H9 (cell line): Measurements from ENCODE around the gene FGFBP3. TPM values are rescaled to one million over a fixed set of nuclear protein-coding genes. Genes with fewer than 3 reads are reported as not detected.

Source experiments
- DNase-seq: peaks from one replicate; pipeline ENCODE4 v3.0.0-alpha.2; 2017
- H2AFZ ChIP-seq: one replicate; pipeline ENCODE4 v1.6.1; 2013; ENCODE audit warnings: mild to moderate bottlenecking, low read length, control low read depth, moderate library complexity
- H2AK5ac ChIP-seq: 2 replicates; pipeline ENCODE4 v1.6.1; 2013; ENCODE audit warnings: low read length, control low read depth, mixed read lengths; ENCODE audit not compliant: insufficient read length
- H2BK120ac ChIP-seq: one replicate; pipeline ENCODE4 v1.6.1; 2013; ENCODE audit warnings: low read depth, mild to moderate bottlenecking, low read length, control low read depth, inconsistent platforms; ENCODE audit not compliant: poor library complexity, severe bottlenecking
- H2BK12ac ChIP-seq: 2 replicates; pipeline ENCODE4 v1.6.1; 2013; ENCODE audit warnings: low read length, control low read depth, mixed read lengths, low read depth; ENCODE audit not compliant: insufficient read length
- H2BK15ac ChIP-seq: 2 replicates; pipeline ENCODE4 v1.6.1; 2013; ENCODE audit warnings: low read depth, low read length, control low read depth
- H2BK20ac ChIP-seq: one replicate; pipeline ENCODE4 v1.6.1; 2013; ENCODE audit warnings: low read depth, mild to moderate bottlenecking, low read length, control low read depth, inconsistent platforms; ENCODE audit not compliant: poor library complexity, severe bottlenecking
- H2BK5ac ChIP-seq: 2 replicates; pipeline ENCODE4 v1.6.1; 2013; ENCODE audit warnings: low read length, control low read depth, mixed read lengths; ENCODE audit not compliant: insufficient read length
- H3K14ac ChIP-seq: 2 replicates; pipeline ENCODE4 v1.6.1; 2013; ENCODE audit warnings: low read length, control low read depth; ENCODE audit not compliant: insufficient read depth
- H3K18ac ChIP-seq: 2 replicates; pipeline ENCODE4 v1.6.1; 2013; ENCODE audit warnings: low read depth, mild to moderate bottlenecking, mixed read lengths, low read length, control low read depth; ENCODE audit not compliant: insufficient read length
- H3K23ac ChIP-seq: 2 replicates; pipeline ENCODE4 v1.6.1; 2013; ENCODE audit warnings: low read length, control low read depth, mixed read lengths, low read depth; ENCODE audit not compliant: insufficient read length
- H3K23me2 ChIP-seq: 2 replicates; pipeline ENCODE4 v1.6.1; 2013; ENCODE audit warnings: low read depth, mild to moderate bottlenecking, mixed read lengths, low read length, control low read depth; ENCODE audit not compliant: insufficient read length, poor library complexity, severe bottlenecking
- H3K27ac ChIP-seq: 2 replicates; pipeline ENCODE4 v1.5.1; 2013; ENCODE audit warnings: low read length, control low read depth, mixed read lengths, low read depth; ENCODE audit not compliant: insufficient read length
- H3K27me3 ChIP-seq: 2 replicates; pipeline ENCODE4 v1.6.1; 2013; ENCODE audit warnings: low read length, control low read depth, inconsistent platforms; ENCODE audit not compliant: insufficient read depth
- H3K4ac ChIP-seq: 2 replicates; pipeline ENCODE4 v1.6.1; 2013; ENCODE audit warnings: low read depth, mild to moderate bottlenecking, control low read depth, inconsistent platforms, low read length, moderate library complexity
- H3K4me1 ChIP-seq: 2 replicates; pipeline ENCODE4 v1.6.1; 2013; ENCODE audit warnings: low read length, control low read depth, inconsistent platforms; ENCODE audit not compliant: insufficient read depth
- H3K4me2 ChIP-seq: 2 replicates; pipeline ENCODE4 v1.6.1; 2013; ENCODE audit warnings: low read length, control low read depth, mixed read lengths; ENCODE audit not compliant: insufficient read length, insufficient read depth
- H3K56ac ChIP-seq: 2 replicates; pipeline ENCODE4 v1.6.1; 2013; ENCODE audit warnings: low read depth, mild to moderate bottlenecking, mixed read lengths, low read length, control low read depth; ENCODE audit not compliant: insufficient read length
- H3K79me1 ChIP-seq: 2 replicates; pipeline ENCODE4 v1.6.1; 2013; ENCODE audit warnings: low read depth, mild to moderate bottlenecking, moderate library complexity, low read length, control low read depth, inconsistent platforms; ENCODE audit not compliant: insufficient read depth, poor library complexity, severe bottlenecking
- H3K79me2 ChIP-seq: 2 replicates; pipeline ENCODE4 v1.6.1; 2013; ENCODE audit warnings: low read length, control low read depth, inconsistent platforms; ENCODE audit not compliant: insufficient read depth
- H3K9ac ChIP-seq: 2 replicates; pipeline ENCODE4 v1.6.1; 2013; ENCODE audit warnings: low read length, control low read depth, mixed read lengths; ENCODE audit not compliant: insufficient read length; ENCODE audit errors: extremely low read depth
- H3K9me3 ChIP-seq: one replicate; pipeline ENCODE4 v1.6.1; 2013; ENCODE audit warnings: low read depth, low read length, inconsistent platforms; ENCODE audit not compliant: control insufficient read depth
- H3T11ph ChIP-seq: one replicate; pipeline ENCODE4 v1.6.1; 2013; ENCODE audit warnings: mild to moderate bottlenecking, low read length, control low read depth, inconsistent platforms
- H4K20me1 ChIP-seq: one replicate; pipeline ENCODE4 v1.6.1; 2013; ENCODE audit not compliant: control insufficient read depth, insufficient read length, insufficient read depth
- H4K5ac ChIP-seq: 2 replicates; pipeline ENCODE4 v1.6.1; 2013; ENCODE audit warnings: low read depth, mild to moderate bottlenecking, mixed read lengths, low read length, control low read depth; ENCODE audit not compliant: insufficient read length
- H4K8ac ChIP-seq: replicated peaks from 2 replicates; pipeline ENCODE4 v1.6.1; 2013; ENCODE audit warnings: low read length, control low read depth, mixed read lengths, low read depth; ENCODE audit not compliant: insufficient read length
- H4K91ac ChIP-seq: 2 replicates; pipeline ENCODE4 v1.6.1; 2013; ENCODE audit warnings: low read depth, mild to moderate bottlenecking, moderate library complexity, mixed read lengths, low read length, control low read depth; ENCODE audit not compliant: insufficient read length
- H3K27ac Mint-ChIP-seq, 3 experiments: 2 replicates in 2 of 3; 3 replicates in 1 of 3; pipeline ENCODE4 v1.8.0; 2020 to 2021; ENCODE audit warnings: mixed read lengths in 3 of 3, mild to moderate bottlenecking in 1 of 3, moderate library complexity in 1 of 3
- H3K27me3 Mint-ChIP-seq: 2 replicates; pipeline ENCODE4 v1.8.0; 2021; ENCODE audit warnings: low read depth, mild to moderate bottlenecking, moderate library complexity, mixed read lengths
- H3K36me3 Mint-ChIP-seq, 3 experiments: 2 replicates in 2 of 3; 3 replicates in 1 of 3; pipeline ENCODE4 v1.8.0; 2020 to 2021; ENCODE audit warnings: low read depth in 3 of 3, mixed read lengths in 3 of 3; ENCODE audit not compliant: insufficient read depth in 1 of 3
- H3K4me1 Mint-ChIP-seq, 2 experiments: 2 replicates each; pipeline ENCODE4 v1.8.0; 2020; ENCODE audit warnings: mixed read lengths in 2 of 2
- H3K4me3 Mint-ChIP-seq, 2 experiments: 2 replicates in 1 of 2; 3 replicates in 1 of 2; pipeline ENCODE4 v1.8.0; 2020 to 2021; ENCODE audit warnings: mild to moderate bottlenecking in 2 of 2, mixed read lengths in 2 of 2, moderate library complexity in 1 of 2
- H3K9me3 Mint-ChIP-seq, 2 experiments: 2 replicates in 1 of 2; 3 replicates in 1 of 2; pipeline ENCODE4 v1.8.0; 2020; ENCODE audit warnings: mild to moderate bottlenecking in 2 of 2, mixed read lengths in 2 of 2, moderate library complexity in 1 of 2
- WGBS: extraction: QIAGEN DNeasy Blood & Tissue Kit; methylation state at CpG from one replicate; pipeline ENCODE4 v1.1.7; 2013; ENCODE audit warnings: missing lambda C conversion rate, low lambda C conversion rate, mixed read lengths; ENCODE audit not compliant: insufficient read length; ENCODE audit errors: extremely low coverage; 5-methylcytosine and 5-hydroxymethylcytosine counted together
- total RNA-seq: library from RNA; stranded (reverse); gene quantifications from 2 replicates; pipeline ENCODE4 v1.2.1, GENCODE V29; 2021
- TF ChIP-seq, protein P1 (sequence below): fragments of 200-600 bp; sonication (generic); conservative IDR thresholded peaks from 3 replicates; pipeline ENCODE4 v1.8.0; 2021; ENCODE audit warnings: antibody characterized with exemption, mild to moderate bottlenecking

Gene FGFBP3
- total RNA-seq, 1 experiment from 2014 or later, result 49.3 TPM

GRCh38 chr10:91875156-91875555, 34.1 kb downstream of the FGFBP3 start:
- no peak overlapping the region for H3K4me3 Mint-ChIP-seq
- Histone ChIP-seq H4K5ac (no peak overlapping the region), H2AFZ (no peak overlapping the region), H3K9ac (no peak overlapping the region), H2BK120ac (no peak overlapping the region), H3K4me2 (no peak overlapping the region), H2BK5ac (no peak overlapping the region), H3K79me2 (no peaks in the 10 kb centered on the region), H4K91ac (no peak overlapping the region), H3K9me3 (no peaks in the 10 kb centered on the region), H3K14ac (no peak overlapping the region), H4K8ac (no peak overlapping the region), H3K79me1 (no peaks in the 10 kb centered on the region), H2AK5ac (no peak overlapping the region), H3K23me2 (no peaks in the 10 kb centered on the region), H2BK20ac (no peak overlapping the region), H2BK12ac (no peak overlapping the region), H3K56ac (no peak overlapping the region), H3K4ac (no peak overlapping the region), H4K20me1 (no peaks in the 10 kb centered on the region), H3K27ac (no peak overlapping the region), H3T11ph (no peak overlapping the region), H2BK15ac (no peak overlapping the region), H3K23ac (no peak overlapping the region), H3K18ac (no peak overlapping the region), H3K27me3 (no peaks in the 10 kb centered on the region), H3K4me1 (peaks cover under 1% of the 10 kb centered on the region; the same call in 1 of the 2 replicates)
- peaks cover 3 to 10% (median 4%) of the 10 kb centered on the region in 3 experiments; a peak in 6 of 7 replicates for H3K36me3 Mint-ChIP-seq
- peak overlapping the region in 2 of 3 experiments; percentile 13 to 22; a peak in 2 of 7 replicates for H3K27ac Mint-ChIP-seq
- peaks cover 18 to 19% of the 10 kb centered on the region in 2 experiments for H3K4me1 Mint-ChIP-seq
- TF ChIP-seq, protein P1, sequence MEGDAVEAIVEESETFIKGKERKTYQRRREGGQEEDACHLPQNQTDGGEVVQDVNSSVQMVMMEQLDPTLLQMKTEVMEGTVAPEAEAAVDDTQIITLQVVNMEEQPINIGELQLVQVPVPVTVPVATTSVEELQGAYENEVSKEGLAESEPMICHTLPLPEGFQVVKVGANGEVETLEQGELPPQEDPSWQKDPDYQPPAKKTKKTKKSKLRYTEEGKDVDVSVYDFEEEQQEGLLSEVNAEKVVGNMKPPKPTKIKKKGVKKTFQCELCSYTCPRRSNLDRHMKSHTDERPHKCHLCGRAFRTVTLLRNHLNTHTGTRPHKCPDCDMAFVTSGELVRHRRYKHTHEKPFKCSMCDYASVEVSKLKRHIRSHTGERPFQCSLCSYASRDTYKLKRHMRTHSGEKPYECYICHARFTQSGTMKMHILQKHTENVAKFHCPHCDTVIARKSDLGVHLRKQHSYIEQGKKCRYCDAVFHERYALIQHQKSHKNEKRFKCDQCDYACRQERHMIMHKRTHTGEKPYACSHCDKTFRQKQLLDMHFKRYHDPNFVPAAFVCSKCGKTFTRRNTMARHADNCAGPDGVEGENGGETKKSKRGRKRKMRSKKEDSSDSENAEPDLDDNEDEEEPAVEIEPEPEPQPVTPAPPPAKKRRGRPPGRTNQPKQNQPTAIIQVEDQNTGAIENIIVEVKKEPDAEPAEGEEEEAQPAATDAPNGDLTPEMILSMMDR, result no peak
- WGBS, result no CpG with 5 or more reads among the region's 2 CpGs
- no peak for DNase-seq
- peaks cover 7% of the 10 kb centered on the region in 2 experiments for H3K9me3 Mint-ChIP-seq
- peaks cover 2% of the 10 kb centered on the region; the same call in 1 of the 2 replicates for H3K27me3 Mint-ChIP-seq
